SH-SY5Y (cell line): ENCODE measurements around the gene BMX.

Experiments
- GATA2 ChIP-seq: IDR thresholded peaks from 2 replicates; pipeline ENCODE4 v1.6.1; 2011; ENCODE audit warnings: mild to moderate bottlenecking, low read depth, low read length
- GATA3 ChIP-seq: IDR thresholded peaks from 2 replicates; pipeline ENCODE4 v1.6.1; 2011; ENCODE audit warnings: low read depth, mild to moderate bottlenecking, low read length, moderate library complexity

- no peak for TF ChIP-seq GATA2
- TF ChIP-seq GATA3, result no peak
Measured at GRCh38 chrX:15509845-15510244, 9.2 kb downstream of the BMX start.
